ENCODE data around the gene RBM43.

The RBM43 gene

DNA sequence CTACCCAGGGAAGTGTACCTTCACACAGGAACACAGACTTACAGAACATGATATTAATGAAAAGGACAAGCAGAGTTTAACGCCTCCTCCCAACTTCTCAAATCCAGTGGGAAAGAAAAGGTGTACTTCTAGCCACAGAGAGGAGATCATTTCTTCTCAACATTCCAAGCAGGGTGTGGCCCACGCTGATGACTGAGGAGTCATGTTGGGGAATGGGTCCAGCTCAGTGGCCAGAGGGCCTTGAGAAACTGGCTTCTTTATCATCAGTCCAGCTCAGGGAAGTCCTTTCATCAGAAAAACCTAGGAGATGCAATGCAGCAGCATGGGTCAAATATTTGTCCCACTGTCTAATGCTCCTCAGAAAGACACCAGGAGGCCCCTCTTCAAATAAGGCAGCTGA is 63.0 kb downstream of the RBM43 start (continued):
- no peak for TF ChIP-seq ZNF596 (tag by site-specific recombination; IDR thresholded peaks at IDR 0.05)
- no peak for TF ChIP-seq ZNF843 (tag by site-specific recombination; IDR thresholded peaks at IDR 0.05)
- TF ChIP-seq ZNF324 (tag by site-specific recombination; IDR thresholded peaks at IDR 0.05) = no peak
- TF ChIP-seq ZNF394 (tag by site-specific recombination; IDR thresholded peaks at IDR 0.05; ENCODE audit: borderline replicate concordance) = no peak
- TF ChIP-seq ZNF549 (tag by site-specific recombination; IDR thresholded peaks at IDR 0.05) = no peak
- TF ChIP-seq ZNF548 (tag by site-specific recombination; IDR thresholded peaks at IDR 0.05) = no peak
- TF ChIP-seq ZNF292 (tag by site-specific recombination; IDR thresholded peaks at IDR 0.05; ENCODE audit: borderline replicate concordance, low read depth) = no peak
- TF ChIP-seq ZNF239 (tag by site-specific recombination; IDR thresholded peaks at IDR 0.05) = no peak
- TF ChIP-seq, protein P1, sequence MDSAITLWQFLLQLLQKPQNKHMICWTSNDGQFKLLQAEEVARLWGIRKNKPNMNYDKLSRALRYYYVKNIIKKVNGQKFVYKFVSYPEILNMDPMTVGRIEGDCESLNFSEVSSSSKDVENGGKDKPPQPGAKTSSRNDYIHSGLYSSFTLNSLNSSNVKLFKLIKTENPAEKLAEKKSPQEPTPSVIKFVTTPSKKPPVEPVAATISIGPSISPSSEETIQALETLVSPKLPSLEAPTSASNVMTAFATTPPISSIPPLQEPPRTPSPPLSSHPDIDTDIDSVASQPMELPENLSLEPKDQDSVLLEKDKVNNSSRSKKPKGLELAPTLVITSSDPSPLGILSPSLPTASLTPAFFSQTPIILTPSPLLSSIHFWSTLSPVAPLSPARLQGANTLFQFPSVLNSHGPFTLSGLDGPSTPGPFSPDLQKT (IDR thresholded peaks at IDR 0.05; ENCODE audit: borderline replicate concordance, low read depth, low read length) = no peak

Measured in HEK293 (cell line).